Retinal pigment epithelial cell (primary cell): ENCODE results near the gene PFDN4.

Experiments used
- DNase-seq: peaks from one replicate; pipeline ENCODE4 v3.0.0-alpha.2; 2010; ENCODE audit warnings: low read depth
- H3K4me3 ChIP-seq: 2 replicates; pipeline ENCODE4 v1.5.1; 2011; ENCODE audit warnings: mild to moderate bottlenecking, low read length, control low read depth, moderate library complexity
- CTCF ChIP-seq: conservative IDR thresholded peaks from 2 replicates; pipeline ENCODE4 v1.5.1; 2011; ENCODE audit warnings: low read depth, low read length, control low read depth, inconsistent platforms

PFDN4 gene

DNA sequence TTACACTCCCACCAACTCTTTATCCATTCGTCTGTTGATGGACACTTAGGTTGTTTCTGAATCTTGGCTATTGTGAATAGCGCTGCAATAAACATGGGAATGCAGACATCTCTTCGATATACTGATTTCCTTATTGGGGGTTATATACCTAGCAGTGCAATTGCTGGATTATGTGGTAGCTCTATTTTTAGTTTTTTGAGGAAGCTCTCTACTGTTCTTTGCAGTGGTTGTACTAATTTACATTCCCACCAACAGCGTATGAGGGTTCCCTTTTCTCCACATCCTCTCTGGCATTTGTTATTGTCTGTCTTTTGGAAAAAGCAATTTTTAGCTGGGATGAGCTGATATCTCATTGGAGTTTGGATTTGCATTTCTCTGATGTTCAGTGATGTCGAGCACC lies 4.6 kb upstream of the PFDN4 start:
- no peak for DNase-seq
- H3K4me3 ChIP-seq, result no peak overlapping the region
- TF ChIP-seq CTCF, result no peak

DNA sequence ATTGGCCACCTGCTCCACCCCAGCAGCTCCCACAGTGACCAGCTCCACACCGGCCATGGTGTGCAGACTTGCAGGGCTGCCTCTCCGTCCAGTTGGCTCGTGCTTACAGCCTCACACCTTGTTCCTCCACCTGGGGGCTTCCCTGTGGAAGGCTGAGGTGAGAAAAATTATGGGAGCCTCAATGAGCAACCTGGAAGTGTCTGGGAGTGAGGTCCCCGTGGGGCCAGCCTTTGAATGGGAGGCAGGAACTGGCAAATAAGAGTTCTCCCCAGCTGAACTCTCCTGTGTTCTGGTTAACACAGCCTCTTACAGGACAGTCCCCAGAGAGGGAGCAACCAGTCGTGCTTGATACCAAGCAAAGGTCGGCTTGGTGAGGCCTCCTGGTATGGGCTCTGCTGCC lies 3.8 kb upstream of the PFDN4 start:
- no peak overlapping the region for H3K4me3 ChIP-seq
- no peak for TF ChIP-seq CTCF
- no peak for DNase-seq

DNA sequence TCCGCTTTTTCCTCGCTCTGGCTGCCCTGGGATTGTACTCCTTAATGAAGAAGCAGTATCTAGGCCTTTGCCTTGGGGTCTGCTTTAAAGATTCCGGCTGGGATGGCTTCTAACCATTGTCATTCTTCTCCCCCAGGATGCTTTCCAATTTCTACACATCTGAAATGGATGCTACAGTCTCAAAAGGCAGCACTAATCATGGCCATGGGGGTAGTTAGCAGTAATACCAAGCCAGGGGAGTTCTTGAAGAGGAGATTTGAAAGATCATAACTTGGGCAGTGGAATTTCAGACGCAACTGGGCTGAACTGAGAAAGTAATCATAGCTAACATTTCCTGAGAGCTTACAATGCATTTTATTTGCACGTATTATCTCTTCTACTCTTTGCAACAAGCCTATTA lies 3.4 kb upstream of the PFDN4 start:
- no peak for TF ChIP-seq CTCF
- no peak for DNase-seq
- no peak overlapping the region for H3K4me3 ChIP-seq

DNA sequence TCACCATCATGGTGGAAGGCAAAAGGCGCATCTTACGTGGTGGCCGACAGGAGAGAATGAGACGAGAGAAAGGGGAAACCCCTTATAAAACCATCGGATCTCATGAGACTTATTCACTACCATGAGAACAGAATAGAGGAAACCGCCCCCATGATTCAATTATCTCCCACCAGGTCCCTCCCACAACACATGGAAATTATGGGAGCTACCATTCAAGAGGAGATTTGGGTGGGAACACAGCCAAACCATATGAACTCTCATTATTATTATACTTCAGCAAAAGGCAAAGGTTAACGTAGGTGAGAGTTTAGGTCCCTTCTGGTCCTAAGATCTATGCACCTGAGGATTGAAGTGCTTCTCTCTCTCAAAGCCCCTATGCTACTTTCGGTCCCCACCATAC lies 2.4 kb upstream of the PFDN4 start:
- DNase-seq, result no peak
- TF ChIP-seq CTCF, result no peak
- H3K4me3 ChIP-seq, result no peak overlapping the region

GRCh38 chr20:54207053-54207742 lies 689 bp upstream of the PFDN4 start:
- no peak for DNase-seq
- no peak for TF ChIP-seq CTCF
- H3K4me3 ChIP-seq, result no peak overlapping the region

GRCh38 chr20:54208548-54209176 lies 775 bp downstream of the PFDN4 start:
- peak overlapping the region; percentile 91 for H3K4me3 ChIP-seq
- no peak for TF ChIP-seq CTCF
- DNase-seq, result peak; percentile 54

DNA sequence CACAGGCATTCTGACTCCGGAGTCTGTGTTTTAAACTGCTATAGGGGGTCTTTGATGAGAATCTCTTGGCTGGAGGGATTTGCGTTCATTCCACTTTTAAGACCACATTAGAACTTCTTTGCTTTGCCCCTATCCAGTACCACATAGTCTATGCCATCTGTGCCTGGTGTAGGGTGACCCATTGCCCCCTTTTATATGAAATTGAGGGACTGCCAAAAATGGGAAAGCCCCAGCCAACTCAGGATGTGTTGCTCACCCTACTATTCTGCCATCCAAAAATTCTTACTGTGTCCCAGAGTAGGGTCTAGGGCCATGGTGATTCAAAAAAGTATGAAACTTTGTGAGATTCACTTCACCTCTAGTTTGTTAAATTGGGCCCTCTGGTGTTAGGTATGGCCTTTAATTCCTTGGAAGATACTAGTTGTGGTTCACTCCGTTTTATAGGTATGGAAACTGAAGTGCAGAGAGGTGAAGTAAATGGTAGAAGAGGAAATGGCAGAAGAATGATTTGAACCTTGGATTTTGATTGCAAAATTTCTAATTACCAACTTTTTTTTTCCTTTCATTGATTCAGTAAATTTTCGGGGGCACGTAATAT lies 1.4 kb downstream of the PFDN4 start:
- H3K4me3 ChIP-seq, result peak overlapping the region; percentile 91
- TF ChIP-seq CTCF, result no peak
- DNase-seq, result no peak
